MM.1S (cell line): ENCODE data around the gene SHC1.

Experiments used
- CTCF ChIP-seq: fragments of 300-600 bp; sonication (generic); IDR thresholded peaks from 2 replicates; pipeline ENCODE4 v1.5.1; 2016; ENCODE audit warnings: antibody characterized with exemption, low read length, mixed read lengths
- EZH2 ChIP-seq: fragments of 300-600 bp; sonication (generic); optimal IDR thresholded peaks from 2 replicates; pipeline ENCODE3; 2017; ENCODE audit warnings: low read depth, mild to moderate bottlenecking, antibody characterized with exemption, low read length, mixed read lengths
- EZH2phosphoT487 ChIP-seq: fragments of 300-600 bp; sonication (generic); IDR thresholded peaks from 2 replicates; pipeline ENCODE4 v1.6.1; 2018; ENCODE audit warnings: antibody characterized with exemption, low read length

DNA sequence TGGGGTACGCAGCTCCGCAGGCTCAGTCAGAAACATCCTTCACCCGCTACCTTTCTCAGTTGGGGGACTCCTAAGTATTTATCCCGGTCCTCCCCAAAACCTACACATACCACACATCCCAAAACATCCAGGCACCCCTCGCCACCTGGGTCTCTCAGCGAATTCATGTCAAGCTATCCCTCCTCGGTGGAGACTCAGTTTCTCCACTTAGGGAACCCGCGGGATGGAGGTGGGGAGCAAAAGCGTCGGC lies 30.8 kb upstream of the SHC1 start:
- TF ChIP-seq CTCF (no peak), EZH2phosphoT487 (no peak), EZH2 (no peak)
